ENCODE results near the gene GPR119.
"Not testable (repeated sequence)": the region's sequence is repeated elsewhere in the genome, so short reads cannot be mapped to it uniquely, and the experiment has no call there.

The GPR119 gene

DNA sequence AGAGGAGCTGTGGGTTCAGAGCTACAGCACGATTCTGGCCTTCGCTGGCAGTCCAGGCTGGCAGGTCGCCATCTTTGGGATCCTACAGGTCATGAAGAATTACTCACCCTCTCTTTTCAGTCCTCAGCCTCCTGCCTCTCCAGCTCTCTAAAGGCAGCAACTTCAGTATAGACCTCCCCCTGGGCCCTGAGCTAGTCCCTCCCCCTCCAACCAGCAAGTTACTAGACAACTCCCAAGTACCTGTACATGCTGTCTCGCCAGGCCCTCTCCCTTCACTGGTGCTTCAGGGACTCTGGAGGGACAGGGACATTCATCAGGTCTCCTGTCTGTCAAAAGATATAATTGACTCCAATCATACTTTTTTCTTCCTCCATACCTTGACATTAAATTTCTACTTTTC, at the start of gene GPR119:
Gene GPR119 (minus strand): TSS at position 155 of the 400 bp plus-strand sequence. CDS start 227 bp downstream, outside the sequence.
- Histone ChIP-seq H3K9ac (ENCODE audit: low read length) (no peak within 1 kb of the TSS), H3K36me3 (ENCODE audit: control insufficient read depth, insufficient read depth, low read length, severe bottlenecking) (no peaks in the 10 kb centered on the region), H3K9me3 (ENCODE audit: control insufficient read depth, low read length) (peaks cover 3% of the 10 kb centered on the region), H3K27me3 (replicated peaks; ENCODE audit: control insufficient read depth, insufficient read depth, low read length) (peaks cover 28% of the 10 kb centered on the region), H3K4me3 (ENCODE audit: low read length) (no peak within 1 kb of the TSS), H3K4me1 (ENCODE audit: control insufficient read depth, insufficient read depth, low read length) (no peaks in the 10 kb centered on the region)
- DNase-seq (ENCODE audit: low read depth), result no peak

DNA sequence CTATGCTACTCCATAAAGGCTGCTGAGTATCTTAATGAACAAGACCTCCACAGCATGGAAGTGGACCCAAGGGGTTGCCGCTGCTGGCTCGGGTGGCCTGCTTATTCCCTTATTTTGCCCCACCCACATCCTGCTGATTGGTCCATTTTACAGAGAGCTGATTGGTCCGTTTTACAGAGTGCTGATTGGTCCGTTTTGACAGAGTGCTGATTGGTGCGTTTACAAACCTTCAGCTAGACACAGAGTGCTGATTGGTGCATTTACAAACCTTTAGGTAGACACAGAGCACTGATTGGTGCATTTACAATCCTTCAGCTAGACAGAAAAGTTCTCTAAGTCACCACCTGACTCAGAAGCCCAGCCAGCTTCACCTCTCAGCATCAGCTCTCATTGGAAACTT, 43.8 kb upstream of the GPR119 start:
- H3K27me3 ChIP-seq (replicated peaks; ENCODE audit: control insufficient read depth, insufficient read depth, low read length); H3K36me3 ChIP-seq (ENCODE audit: control insufficient read depth, insufficient read depth, low read length, severe bottlenecking); H3K9me3 ChIP-seq (ENCODE audit: control insufficient read depth, low read length); DNase-seq (ENCODE audit: low read depth); H3K9ac ChIP-seq (ENCODE audit: low read length); H3K4me1 ChIP-seq (ENCODE audit: control insufficient read depth, insufficient read depth, low read length); H3K4me3 ChIP-seq (ENCODE audit: low read length): not testable (repeated sequence)

DNA sequence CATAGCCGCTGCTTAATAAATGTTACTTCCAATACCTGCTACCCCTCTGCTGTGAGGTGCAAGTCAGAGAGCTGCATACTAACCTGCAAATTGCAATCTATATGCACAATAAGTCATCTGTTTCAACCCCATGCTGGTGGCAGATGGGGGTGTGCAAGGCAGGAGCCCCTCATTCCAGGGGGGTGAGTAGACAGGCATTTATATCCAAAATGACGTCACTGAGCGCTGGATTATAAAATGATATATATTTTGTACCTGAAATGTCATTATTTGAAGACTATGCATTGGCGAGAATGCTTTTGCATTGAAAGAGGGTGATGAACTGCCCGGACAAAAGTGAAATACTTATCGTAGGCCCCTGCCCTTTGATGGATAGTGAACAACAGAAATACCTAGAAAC, 41.1 kb upstream of the GPR119 start:
- Histone ChIP-seq H3K9me3 (ENCODE audit: control insufficient read depth, low read length) (no peaks in the 10 kb centered on the region), H3K27me3 (replicated peaks; ENCODE audit: control insufficient read depth, insufficient read depth, low read length) (peaks cover 8% of the 10 kb centered on the region), H3K9ac (ENCODE audit: low read length) (no peak overlapping the region), H3K4me1 (ENCODE audit: control insufficient read depth, insufficient read depth, low read length) (no peaks in the 10 kb centered on the region), H3K4me3 (ENCODE audit: low read length) (no peak overlapping the region), H3K36me3 (ENCODE audit: control insufficient read depth, insufficient read depth, low read length, severe bottlenecking) (no peaks in the 10 kb centered on the region)
- DNase-seq (ENCODE audit: low read depth), result no peak

DNA sequence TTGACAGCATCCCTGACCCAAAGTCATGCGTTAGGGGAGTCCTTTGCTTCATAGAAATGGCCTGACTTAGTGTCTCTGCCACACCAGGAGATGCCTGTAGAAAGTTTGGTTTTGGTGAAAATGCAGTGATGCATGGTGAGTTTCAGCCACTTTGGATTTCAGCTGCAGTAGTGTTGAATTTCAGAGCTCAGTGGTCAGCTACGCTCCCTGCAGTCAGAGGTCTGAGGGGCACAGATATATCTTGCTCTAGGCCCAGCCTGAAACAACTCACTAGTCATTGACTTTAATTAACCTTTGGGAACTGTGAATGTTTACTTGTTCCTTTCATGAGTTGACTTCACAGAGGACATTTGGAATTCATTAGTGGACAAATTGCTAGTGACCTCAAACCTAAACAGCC, 33.8 kb upstream of the GPR119 start:
- Histone ChIP-seq H3K36me3 (ENCODE audit: control insufficient read depth, insufficient read depth, low read length, severe bottlenecking) (no peaks in the 10 kb centered on the region), H3K4me3 (ENCODE audit: low read length) (no peak overlapping the region), H3K9ac (ENCODE audit: low read length) (no peak overlapping the region), H3K4me1 (ENCODE audit: control insufficient read depth, insufficient read depth, low read length) (no peaks in the 10 kb centered on the region), H3K9me3 (ENCODE audit: control insufficient read depth, low read length) (no peaks in the 10 kb centered on the region), H3K27me3 (replicated peaks; ENCODE audit: control insufficient read depth, insufficient read depth, low read length) (peaks cover 5% of the 10 kb centered on the region)
- no peak for DNase-seq (ENCODE audit: low read depth)

GRCh38 chrX:130418740-130419139, 33.3 kb upstream of the GPR119 start:
- Histone ChIP-seq H3K27me3 (replicated peaks; ENCODE audit: control insufficient read depth, insufficient read depth, low read length) (peaks cover 5% of the 10 kb centered on the region), H3K4me3 (ENCODE audit: low read length) (no peak overlapping the region), H3K9me3 (ENCODE audit: control insufficient read depth, low read length) (no peaks in the 10 kb centered on the region), H3K9ac (ENCODE audit: low read length) (no peak overlapping the region), H3K36me3 (ENCODE audit: control insufficient read depth, insufficient read depth, low read length, severe bottlenecking) (no peaks in the 10 kb centered on the region), H3K4me1 (ENCODE audit: control insufficient read depth, insufficient read depth, low read length) (no peaks in the 10 kb centered on the region)
- no peak for DNase-seq (ENCODE audit: low read depth)

DNA sequence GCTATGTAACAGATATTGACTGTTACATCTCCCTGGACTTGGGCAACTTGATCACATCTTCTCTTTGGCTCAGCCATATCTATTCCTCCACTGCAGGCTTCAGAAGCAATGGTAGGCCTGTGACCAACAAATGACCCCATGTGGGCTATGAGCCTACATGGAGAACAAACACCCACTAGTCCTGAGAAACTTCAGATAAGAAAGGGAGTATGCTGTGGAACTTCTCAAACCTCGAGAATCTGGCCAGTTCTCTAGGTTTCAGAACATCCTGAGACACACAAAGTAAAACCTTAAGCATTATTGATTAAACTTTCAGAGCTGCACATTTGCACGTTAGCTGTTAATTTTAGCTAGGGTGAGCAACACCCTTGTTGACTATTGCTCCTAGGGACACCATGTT, 32.6 kb upstream of the GPR119 start:
- no peaks in the 10 kb centered on the region for H3K36me3 ChIP-seq (ENCODE audit: control insufficient read depth, insufficient read depth, low read length, severe bottlenecking)
- peaks cover under 1% of the 10 kb centered on the region for H3K27me3 ChIP-seq (replicated peaks; ENCODE audit: control insufficient read depth, insufficient read depth, low read length)
- no peak overlapping the region for H3K9ac ChIP-seq (ENCODE audit: low read length)
- no peak overlapping the region for H3K4me3 ChIP-seq (ENCODE audit: low read length)
- H3K4me1 ChIP-seq (ENCODE audit: control insufficient read depth, insufficient read depth, low read length), result no peaks in the 10 kb centered on the region
- DNase-seq (ENCODE audit: low read depth), result no peak
- H3K9me3 ChIP-seq (ENCODE audit: control insufficient read depth, low read length), result no peaks in the 10 kb centered on the region

DNA sequence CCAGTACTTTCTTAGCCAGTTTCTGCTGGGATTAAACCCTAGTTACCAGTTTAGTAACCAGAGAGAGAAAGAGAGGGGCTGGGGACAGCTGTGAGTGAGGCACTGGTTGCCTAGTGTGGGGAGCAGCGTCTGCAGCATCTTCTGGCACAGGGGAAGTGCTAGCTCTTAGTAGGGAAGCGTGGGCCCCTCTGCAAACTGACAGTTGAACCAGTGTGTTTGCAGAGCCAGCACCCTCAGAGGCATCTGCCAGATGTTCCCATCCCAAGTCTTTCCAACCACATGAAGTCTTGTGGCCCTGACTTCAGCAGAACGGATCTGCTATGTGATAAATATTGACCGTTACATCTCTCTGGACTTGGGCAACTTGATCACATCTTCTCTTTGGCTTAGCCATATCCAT, 31.3 kb upstream of the GPR119 start:
- Histone ChIP-seq H3K4me1 (ENCODE audit: control insufficient read depth, insufficient read depth, low read length) (no peaks in the 10 kb centered on the region), H3K4me3 (ENCODE audit: low read length) (no peak overlapping the region), H3K9me3 (ENCODE audit: control insufficient read depth, low read length) (no peaks in the 10 kb centered on the region), H3K27me3 (replicated peaks; ENCODE audit: control insufficient read depth, insufficient read depth, low read length) (no peaks in the 10 kb centered on the region), H3K9ac (ENCODE audit: low read length) (no peak overlapping the region), H3K36me3 (ENCODE audit: control insufficient read depth, insufficient read depth, low read length, severe bottlenecking) (peaks cover 5% of the 10 kb centered on the region)
- no peak for DNase-seq (ENCODE audit: low read depth)

DNA sequence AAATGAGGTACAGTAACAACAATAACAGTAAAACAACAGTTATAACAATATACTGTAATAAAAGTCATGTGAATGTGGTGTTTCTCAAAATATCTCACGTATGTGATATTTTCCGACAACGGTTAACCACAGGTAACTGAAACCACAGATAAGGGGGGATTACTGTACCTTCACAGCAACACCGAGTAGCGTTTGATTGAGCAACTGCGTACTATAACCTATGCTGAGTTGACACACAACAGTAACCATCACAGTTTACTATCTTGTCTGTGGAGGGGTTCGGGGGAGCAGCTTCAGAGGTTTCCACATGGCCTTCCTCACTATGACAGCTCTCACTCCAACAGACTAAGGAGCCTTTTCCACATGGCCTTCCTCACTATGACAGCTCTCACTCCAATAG, 29.7 kb upstream of the GPR119 start:
- Histone ChIP-seq H3K36me3 (ENCODE audit: control insufficient read depth, insufficient read depth, low read length, severe bottlenecking) (peaks cover 15% of the 10 kb centered on the region), H3K4me1 (ENCODE audit: control insufficient read depth, insufficient read depth, low read length) (no peaks in the 10 kb centered on the region), H3K27me3 (replicated peaks; ENCODE audit: control insufficient read depth, insufficient read depth, low read length) (no peaks in the 10 kb centered on the region), H3K4me3 (ENCODE audit: low read length) (no peak overlapping the region), H3K9ac (ENCODE audit: low read length) (no peak overlapping the region), H3K9me3 (ENCODE audit: control insufficient read depth, low read length) (no peaks in the 10 kb centered on the region)
- DNase-seq (ENCODE audit: low read depth), result no peak

DNA sequence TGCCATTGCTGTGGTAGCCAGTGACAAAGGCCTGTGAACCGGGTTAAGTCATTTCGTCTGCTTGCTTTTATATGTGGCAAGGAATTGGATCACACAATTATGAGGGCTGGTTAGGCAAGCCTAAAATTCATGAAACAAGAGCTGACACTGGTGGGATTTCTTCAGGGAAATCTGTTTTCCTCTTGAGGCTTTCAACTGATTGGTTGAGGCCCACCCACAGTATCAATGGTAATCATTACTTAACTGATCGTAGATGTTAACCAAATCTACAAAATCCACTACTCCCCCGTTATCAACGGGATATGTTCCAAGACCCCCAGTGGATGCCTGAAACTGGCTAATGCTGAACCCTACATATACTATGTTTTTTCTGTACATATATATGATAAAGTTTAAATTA, 29.3 kb upstream of the GPR119 start:
- no peak overlapping the region for H3K4me3 ChIP-seq (ENCODE audit: low read length)
- H3K9ac ChIP-seq (ENCODE audit: low read length), result no peak overlapping the region
- DNase-seq (ENCODE audit: low read depth), result no peak

DNA sequence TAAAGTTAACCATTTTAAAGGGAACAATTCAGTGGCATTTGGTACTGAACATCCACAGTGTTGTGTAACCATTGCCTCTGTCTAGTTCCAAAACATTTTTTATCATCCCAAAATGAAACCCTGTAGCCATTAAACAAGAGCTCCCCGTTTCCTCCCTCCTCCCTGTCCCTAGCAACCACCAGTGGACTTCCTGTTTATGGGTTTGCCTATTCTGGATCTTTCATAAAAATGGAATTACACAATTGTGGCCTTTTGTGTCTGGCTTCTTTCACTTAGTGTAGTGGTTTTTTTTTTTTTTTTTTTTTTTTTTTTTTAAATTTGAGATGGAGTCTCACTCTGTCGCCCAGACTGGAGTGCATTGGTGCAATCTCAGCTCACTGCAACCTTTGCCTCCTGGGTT, 27.9 kb upstream of the GPR119 start:
- no peaks in the 10 kb centered on the region for H3K27me3 ChIP-seq (replicated peaks; ENCODE audit: control insufficient read depth, insufficient read depth, low read length)
- H3K4me1 ChIP-seq (ENCODE audit: control insufficient read depth, insufficient read depth, low read length), result no peaks in the 10 kb centered on the region
- peaks cover 27% of the 10 kb centered on the region for H3K36me3 ChIP-seq (ENCODE audit: control insufficient read depth, insufficient read depth, low read length, severe bottlenecking)
- no peak overlapping the region for H3K9ac ChIP-seq (ENCODE audit: low read length)
- no peak overlapping the region for H3K4me3 ChIP-seq (ENCODE audit: low read length)
- H3K9me3 ChIP-seq (ENCODE audit: control insufficient read depth, low read length), result no peaks in the 10 kb centered on the region
- peak; percentile 1 for DNase-seq (ENCODE audit: low read depth)

More for the DNA sequence above, 29.3 kb upstream of the GPR119 start:
- H3K9me3 ChIP-seq (ENCODE audit: control insufficient read depth, low read length), result no peaks in the 10 kb centered on the region
- no peaks in the 10 kb centered on the region for H3K4me1 ChIP-seq (ENCODE audit: control insufficient read depth, insufficient read depth, low read length)
- peaks cover 17% of the 10 kb centered on the region for H3K36me3 ChIP-seq (ENCODE audit: control insufficient read depth, insufficient read depth, low read length, severe bottlenecking)
- no peaks in the 10 kb centered on the region for H3K27me3 ChIP-seq (replicated peaks; ENCODE audit: control insufficient read depth, insufficient read depth, low read length)

DNA sequence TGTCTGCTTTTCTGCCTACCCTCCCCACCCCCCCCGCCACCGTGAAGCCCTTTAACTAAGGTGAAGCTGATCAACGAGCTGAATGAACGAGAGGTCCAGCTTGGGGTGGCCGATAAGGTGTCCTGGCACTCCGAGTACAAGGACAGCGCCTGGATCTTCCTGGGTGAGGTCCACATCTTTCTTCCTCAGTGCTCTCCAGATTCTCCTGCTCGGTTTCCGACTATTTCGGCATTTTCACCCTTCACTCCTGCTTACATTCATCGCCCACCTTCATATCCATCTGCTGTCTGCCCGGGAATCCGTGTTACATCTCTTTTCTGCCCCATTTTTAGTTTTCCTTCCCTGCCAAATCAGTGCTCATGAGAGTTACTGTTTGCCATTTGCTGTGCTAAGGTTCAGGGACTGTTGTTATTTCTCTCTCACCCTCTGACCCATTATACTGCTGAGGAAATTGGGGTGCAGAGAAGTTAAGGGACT, 16.8 kb upstream of the GPR119 start:
- Histone ChIP-seq H3K4me1 (ENCODE audit: control insufficient read depth, insufficient read depth, low read length) (peaks cover 5% of the 10 kb centered on the region), H3K27me3 (replicated peaks; ENCODE audit: control insufficient read depth, insufficient read depth, low read length) (peaks cover 12% of the 10 kb centered on the region), H3K9me3 (ENCODE audit: control insufficient read depth, low read length) (no peaks in the 10 kb centered on the region), H3K36me3 (ENCODE audit: control insufficient read depth, insufficient read depth, low read length, severe bottlenecking) (peaks cover 12% of the 10 kb centered on the region), H3K4me3 (ENCODE audit: low read length) (peak overlapping the region; percentile 85), H3K9ac (ENCODE audit: low read length) (peak overlapping the region; percentile 80)
- no peak for DNase-seq (ENCODE audit: low read depth)

- H3K27me3 ChIP-seq (replicated peaks; ENCODE audit: control insufficient read depth, insufficient read depth, low read length), result peaks cover 17% of the 10 kb centered on the region
- peak within 1 kb of the TSS; percentile 80 for H3K9ac ChIP-seq (ENCODE audit: low read length)
- H3K36me3 ChIP-seq (ENCODE audit: control insufficient read depth, insufficient read depth, low read length, severe bottlenecking), result peaks cover 12% of the 10 kb centered on the region
- peak within 1 kb of the TSS; percentile 85 for H3K4me3 ChIP-seq (ENCODE audit: low read length)
- H3K9me3 ChIP-seq (ENCODE audit: control insufficient read depth, low read length), result no peaks in the 10 kb centered on the region
- DNase-seq (ENCODE audit: low read depth), result peak; percentile 86
- H3K4me1 ChIP-seq (ENCODE audit: control insufficient read depth, insufficient read depth, low read length), result peaks cover 5% of the 10 kb centered on the region
These were observed 16.1 kb upstream of the GPR119 start, which contains the start of gene RBMX2 for GRCh38 chrX:130401415-130402207. Gene RBMX2 (plus strand): TSS chrX:130401987. CDS start chrX:130402033, 46 bp downstream.

All from adipocyte (in vitro differentiated cells).